Neural progenitor cell (in vitro differentiated cells): Measurements from ENCODE around the gene EXD3.

ENCODE experiments used
- CTCF ChIP-seq: fragments of 200-600 bp; sonication (generic); IDR thresholded peaks from 2 replicates; pipeline ENCODE4 v1.5.1; 2017; ENCODE audit warnings: antibody characterized with exemption, mild to moderate bottlenecking
- EZH2 ChIP-seq: fragments of 200-600 bp; sonication (generic); IDR thresholded peaks from 2 replicates; pipeline ENCODE4 v1.6.1; 2017; ENCODE audit warnings: antibody characterized with exemption, mild to moderate bottlenecking, moderate library complexity

DNA sequence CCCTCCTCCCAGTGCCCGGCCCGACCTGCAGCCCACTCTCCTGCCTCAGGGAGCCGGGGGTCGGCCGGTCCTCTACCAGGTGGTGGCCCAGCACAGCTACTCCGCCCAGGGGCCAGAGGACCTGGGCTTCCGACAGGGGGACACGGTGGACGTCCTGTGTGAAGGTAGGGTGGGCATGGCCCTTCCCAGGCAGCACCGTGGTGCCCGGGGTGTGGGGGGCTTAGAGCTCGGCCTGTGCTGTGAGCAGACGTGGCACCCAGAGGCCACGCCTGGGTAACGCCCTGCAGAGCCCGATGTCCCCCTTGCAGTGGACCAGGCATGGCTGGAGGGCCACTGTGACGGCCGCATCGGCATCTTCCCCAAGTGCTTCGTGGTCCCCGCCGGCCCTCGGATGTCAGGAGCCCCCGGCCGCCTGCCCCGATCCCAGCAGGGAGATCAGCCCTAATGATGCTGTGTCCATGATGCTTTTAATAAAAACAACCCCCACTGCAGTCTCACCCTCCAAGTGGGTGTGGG is 11.0 kb upstream of the EXD3 start:
- TF ChIP-seq CTCF (no peak), EZH2 (no peak)
